K562 (cell line): ENCODE measurements around the gene PNMA5. TPM values are rescaled to one million over a fixed set of nuclear protein-coding genes. Genes with fewer than 3 reads are reported as not detected.

ENCODE experiments used
- ADNP ChIP-seq: fragments of 200-800 bp; sonication (Bioruptor generic); IDR thresholded peaks from 2 replicates; pipeline ENCODE4 v1.6.1; 2016; ENCODE audit warnings: missing genetic modification characterization, missing compliant biosample characterization
- CEBPB ChIP-seq: fragments of 450-650 bp; IDR thresholded peaks from 2 replicates; pipeline ENCODE4 v1.6.1; 2016; ENCODE audit warnings: missing genetic modification characterization, missing compliant biosample characterization
- FIP1L1 ChIP-seq: fragments of 200-400 bp; formaldehyde crosslinking; IDR thresholded peaks from 2 replicates; pipeline ENCODE4 v1.6.1; 2018; ENCODE audit warnings: mild to moderate bottlenecking, low read depth, low read length; ENCODE audit not compliant: poor library complexity, severe bottlenecking
- HCFC1 ChIP-seq: IDR thresholded peaks from 2 replicates; pipeline ENCODE4 v1.6.1; 2012; ENCODE audit warnings: low read depth, low read length, improper control_type of control experiment
- HDGF ChIP-seq: fragments of 450-650 bp; IDR thresholded peaks from 2 replicates; pipeline ENCODE4 v1.6.1; 2016
- MBD2 ChIP-seq: sonication (generic); IDR thresholded peaks from 2 replicates; pipeline ENCODE4 v1.6.1; 2016; ENCODE audit warnings: low read depth, borderline replicate concordance
- PHB2 ChIP-seq: fragments of 450-650 bp; IDR thresholded peaks from 2 replicates; pipeline ENCODE4 v1.6.1; 2017; ENCODE audit warnings: low read depth
- POLR2A ChIP-seq: fragments of 450-650 bp; conservative IDR thresholded peaks from 2 replicates; pipeline ENCODE4 v1.6.1; 2016
- XRCC5 ChIP-seq: fragments of 200-400 bp; formaldehyde crosslinking; IDR thresholded peaks from 2 replicates; pipeline ENCODE4 v1.6.1; 2017; ENCODE audit warnings: low read depth, mild to moderate bottlenecking, low read length
- ZNF175 ChIP-seq: fragments of 200-800 bp; sonication (Bioruptor generic); IDR thresholded peaks from 2 replicates; pipeline ENCODE4 v1.6.1; 2016; ENCODE audit warnings: low read depth, mild to moderate bottlenecking, missing genetic modification characterization, missing compliant biosample characterization
- ZNF445 ChIP-seq: fragments of 250-450 bp; sonication (Bioruptor Pico); IDR thresholded peaks from 2 replicates; pipeline ENCODE4 v1.4.0; 2020; ENCODE audit warnings: low read depth, mild to moderate bottlenecking, moderate library complexity
- ZNF695 ChIP-seq: fragments of 450-650 bp; formaldehyde crosslinking; IDR thresholded peaks from 2 replicates; pipeline ENCODE4 v1.4.0; 2020; ENCODE audit warnings: mild to moderate bottlenecking, moderate library complexity
- polyA plus RNA-seq, 8 experiments: library from polyadenylated mRNA; depleted of rRNA in 4 of 8; stranded (reverse) in 5 of 8; unstranded in 3 of 8; fragments of >200 nt; fragmentation: Nextera tagmentation in 2 of 8; fragmentation: Illumina TruSeq in 1 of 8; extraction: Ambion mirVana in 2 of 8; extraction: Trizol in 1 of 8; gene quantifications; 2 replicates each; pipeline versions ENCODE4 v1.2.1 to v1.2.3, GENCODE V29; 2011 to 2014; ENCODE audit warnings: inconsistent platforms in 1 of 8, missing spikeins in 1 of 8
- total RNA-seq, 7 experiments: library from RNA; depleted of rRNA in 6 of 7; stranded (reverse); fragments of >200 nt in 6 of 7; fragmentation: Illumina TruSeq in 2 of 7; extraction: Trizol in 2 of 7; gene quantifications; 2 replicates each; pipeline versions ENCODE4 v1.2.1 to v1.2.3, GENCODE V29; 2011 to 2021; ENCODE audit warnings: low replicate concordance in 1 of 7
- TF ChIP-seq, protein P1 (sequence below): fragments of 250-450 bp; sonication (Bioruptor Pico); IDR thresholded peaks from 2 replicates; pipeline ENCODE4 v1.8.0; 2022; ENCODE audit warnings: moderate library complexity, mild to moderate bottlenecking, inconsistent platforms
- TF ChIP-seq, protein P2 (sequence below): fragments of 250-450 bp; sonication (Bioruptor Pico); IDR thresholded peaks from 2 replicates; pipeline ENCODE4 v1.8.0; 2021; ENCODE audit warnings: mild to moderate bottlenecking, moderate library complexity
- TF ChIP-seq, protein P3 (sequence below): fragments of 250-450 bp; sonication (Bioruptor Pico); IDR thresholded peaks from 2 replicates; pipeline ENCODE4 v1.4.0; 2020; ENCODE audit warnings: borderline replicate concordance
- TF ChIP-seq, protein P4 (sequence below), 2 experiments: fragments of 450-650 bp in 1 of 2; sonication (generic) in 1 of 2; formaldehyde crosslinking; conservative IDR thresholded peaks; 2 replicates each; pipeline versions ENCODE4 v1.4.0 to v1.8.1; 2020 to 2022; ENCODE audit warnings: mild to moderate bottlenecking in 1 of 2, missing genetic modification reagents in 1 of 2
- TF ChIP-seq, protein P5 (sequence below): fragments of 450-650 bp; IDR thresholded peaks from 2 replicates; pipeline ENCODE4 v1.6.1; 2017; ENCODE audit warnings: mild to moderate bottlenecking, moderate library complexity
- TF ChIP-seq, protein P6 (sequence below): sonication (generic); formaldehyde crosslinking; IDR thresholded peaks from 2 replicates; pipeline ENCODE4 v1.8.1; 2023; ENCODE audit warnings: mild to moderate bottlenecking, missing genetic modification reagents

The PNMA5 gene
- total and polyA plus RNA-seq, 9 of the 15 experiments (the other 6 are each of a cell fraction or from before 2014, with no cell fraction given): 0.03 to 0.20 (median 0.07) TPM; not detected in 3

DNA sequence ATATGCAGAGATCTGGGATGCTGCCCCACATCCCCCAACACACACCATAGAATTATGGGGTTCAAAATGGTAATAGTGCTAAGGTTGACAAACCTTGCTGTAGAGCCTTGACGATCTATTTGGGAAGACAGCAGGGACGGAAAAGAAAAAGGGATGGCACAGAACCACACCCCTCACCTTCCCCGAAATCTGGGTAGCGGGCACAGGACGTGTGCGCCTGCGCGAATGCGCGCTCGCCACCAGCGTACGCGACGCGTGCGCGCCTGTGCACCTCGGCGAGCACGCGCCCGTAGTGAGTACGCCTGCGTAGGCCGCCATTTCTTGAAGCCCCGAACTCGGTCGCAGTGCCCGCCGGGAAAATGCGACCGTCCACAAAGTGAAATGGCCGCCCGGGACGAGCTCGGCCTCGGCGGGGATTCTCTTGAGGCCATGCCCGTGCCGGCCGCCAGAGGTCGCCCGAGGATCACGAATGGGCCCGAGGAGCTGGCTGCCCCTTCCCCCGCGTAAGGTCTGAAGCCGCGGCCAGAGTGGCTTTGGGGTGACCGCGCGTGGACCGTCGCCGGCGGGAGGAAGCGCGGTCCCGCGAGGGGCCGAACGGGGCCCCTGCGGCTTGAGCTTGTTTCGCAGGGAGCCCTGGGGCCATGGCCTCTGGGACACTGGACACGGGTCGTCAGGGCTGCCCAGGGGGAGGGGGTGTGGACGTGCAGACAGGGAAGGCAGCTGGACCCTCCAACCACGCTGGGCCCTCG is 52.4 kb downstream of the PNMA5 start (continued):
- TF ChIP-seq, protein P1, sequence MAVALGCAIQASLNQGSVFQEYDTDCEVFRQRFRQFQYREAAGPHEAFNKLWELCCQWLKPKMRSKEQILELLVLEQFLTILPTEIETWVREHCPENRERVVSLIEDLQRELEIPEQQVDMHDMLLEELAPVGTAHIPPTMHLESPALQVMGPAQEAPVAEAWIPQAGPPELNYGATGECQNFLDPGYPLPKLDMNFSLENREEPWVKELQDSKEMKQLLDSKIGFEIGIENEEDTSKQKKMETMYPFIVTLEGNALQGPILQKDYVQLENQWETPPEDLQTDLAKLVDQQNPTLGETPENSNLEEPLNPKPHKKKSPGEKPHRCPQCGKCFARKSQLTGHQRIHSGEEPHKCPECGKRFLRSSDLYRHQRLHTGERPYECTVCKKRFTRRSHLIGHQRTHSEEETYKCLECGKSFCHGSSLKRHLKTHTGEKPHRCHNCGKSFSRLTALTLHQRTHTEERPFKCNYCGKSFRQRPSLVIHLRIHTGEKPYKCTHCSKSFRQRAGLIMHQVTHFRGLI (CRISPR knock-in tag): no peak
- TF ChIP-seq, protein P2, sequence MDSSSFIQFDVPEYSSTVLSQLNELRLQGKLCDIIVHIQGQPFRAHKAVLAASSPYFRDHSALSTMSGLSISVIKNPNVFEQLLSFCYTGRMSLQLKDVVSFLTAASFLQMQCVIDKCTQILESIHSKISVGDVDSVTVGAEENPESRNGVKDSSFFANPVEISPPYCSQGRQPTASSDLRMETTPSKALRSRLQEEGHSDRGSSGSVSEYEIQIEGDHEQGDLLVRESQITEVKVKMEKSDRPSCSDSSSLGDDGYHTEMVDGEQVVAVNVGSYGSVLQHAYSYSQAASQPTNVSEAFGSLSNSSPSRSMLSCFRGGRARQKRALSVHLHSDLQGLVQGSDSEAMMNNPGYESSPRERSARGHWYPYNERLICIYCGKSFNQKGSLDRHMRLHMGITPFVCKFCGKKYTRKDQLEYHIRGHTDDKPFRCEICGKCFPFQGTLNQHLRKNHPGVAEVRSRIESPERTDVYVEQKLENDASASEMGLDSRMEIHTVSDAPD (CRISPR knock-in tag): no peak
- no peak for TF ChIP-seq CEBPB (tag)
- TF ChIP-seq, protein P3, sequence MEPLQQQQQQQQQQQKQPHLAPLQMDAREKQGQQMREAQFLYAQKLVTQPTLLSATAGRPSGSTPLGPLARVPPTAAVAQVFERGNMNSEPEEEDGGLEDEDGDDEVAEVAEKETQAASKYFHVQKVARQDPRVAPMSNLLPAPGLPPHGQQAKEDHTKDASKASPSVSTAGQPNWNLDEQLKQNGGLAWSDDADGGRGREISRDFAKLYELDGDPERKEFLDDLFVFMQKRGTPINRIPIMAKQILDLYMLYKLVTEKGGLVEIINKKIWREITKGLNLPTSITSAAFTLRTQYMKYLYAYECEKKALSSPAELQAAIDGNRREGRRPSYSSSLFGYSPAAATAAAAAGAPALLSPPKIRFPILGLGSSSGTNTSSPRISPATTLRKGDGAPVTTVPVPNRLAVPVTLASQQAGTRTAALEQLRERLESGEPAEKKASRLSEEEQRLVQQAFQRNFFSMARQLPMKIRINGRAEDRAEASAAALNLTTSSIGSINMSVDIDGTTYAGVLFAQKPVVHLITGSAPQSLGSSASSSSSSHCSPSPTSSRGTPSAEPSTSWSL (CRISPR knock-in tag): no peak
- TF ChIP-seq POLR2A: peak; percentile 44; the same call in 1 of the 2 replicates
- TF ChIP-seq ZNF445 (CRISPR knock-in tag): no peak
- TF ChIP-seq HCFC1: peak; percentile 68
- TF ChIP-seq, protein P4, sequence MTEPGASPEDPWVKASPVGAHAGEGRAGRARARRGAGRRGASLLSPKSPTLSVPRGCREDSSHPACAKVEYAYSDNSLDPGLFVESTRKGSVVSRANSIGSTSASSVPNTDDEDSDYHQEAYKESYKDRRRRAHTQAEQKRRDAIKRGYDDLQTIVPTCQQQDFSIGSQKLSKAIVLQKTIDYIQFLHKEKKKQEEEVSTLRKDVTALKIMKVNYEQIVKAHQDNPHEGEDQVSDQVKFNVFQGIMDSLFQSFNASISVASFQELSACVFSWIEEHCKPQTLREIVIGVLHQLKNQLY (CRISPR knock-in tag; conservative IDR thresholded peaks at IDR 0.05): no peak
- peak; percentile 51; the same call in 1 of the 2 replicates for TF ChIP-seq MBD2
- no peak for TF ChIP-seq ZNF695
- no peak for TF ChIP-seq HDGF
- no peak for TF ChIP-seq PHB2
- TF ChIP-seq ADNP (tag): no peak
- TF ChIP-seq, protein P5, sequence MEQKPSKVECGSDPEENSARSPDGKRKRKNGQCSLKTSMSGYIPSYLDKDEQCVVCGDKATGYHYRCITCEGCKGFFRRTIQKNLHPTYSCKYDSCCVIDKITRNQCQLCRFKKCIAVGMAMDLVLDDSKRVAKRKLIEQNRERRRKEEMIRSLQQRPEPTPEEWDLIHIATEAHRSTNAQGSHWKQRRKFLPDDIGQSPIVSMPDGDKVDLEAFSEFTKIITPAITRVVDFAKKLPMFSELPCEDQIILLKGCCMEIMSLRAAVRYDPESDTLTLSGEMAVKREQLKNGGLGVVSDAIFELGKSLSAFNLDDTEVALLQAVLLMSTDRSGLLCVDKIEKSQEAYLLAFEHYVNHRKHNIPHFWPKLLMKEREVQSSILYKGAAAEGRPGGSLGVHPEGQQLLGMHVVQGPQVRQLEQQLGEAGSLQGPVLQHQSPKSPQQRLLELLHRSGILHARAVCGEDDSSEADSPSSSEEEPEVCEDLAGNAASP: no peak
- TF ChIP-seq FIP1L1: peak; percentile 80
- TF ChIP-seq, protein P6, sequence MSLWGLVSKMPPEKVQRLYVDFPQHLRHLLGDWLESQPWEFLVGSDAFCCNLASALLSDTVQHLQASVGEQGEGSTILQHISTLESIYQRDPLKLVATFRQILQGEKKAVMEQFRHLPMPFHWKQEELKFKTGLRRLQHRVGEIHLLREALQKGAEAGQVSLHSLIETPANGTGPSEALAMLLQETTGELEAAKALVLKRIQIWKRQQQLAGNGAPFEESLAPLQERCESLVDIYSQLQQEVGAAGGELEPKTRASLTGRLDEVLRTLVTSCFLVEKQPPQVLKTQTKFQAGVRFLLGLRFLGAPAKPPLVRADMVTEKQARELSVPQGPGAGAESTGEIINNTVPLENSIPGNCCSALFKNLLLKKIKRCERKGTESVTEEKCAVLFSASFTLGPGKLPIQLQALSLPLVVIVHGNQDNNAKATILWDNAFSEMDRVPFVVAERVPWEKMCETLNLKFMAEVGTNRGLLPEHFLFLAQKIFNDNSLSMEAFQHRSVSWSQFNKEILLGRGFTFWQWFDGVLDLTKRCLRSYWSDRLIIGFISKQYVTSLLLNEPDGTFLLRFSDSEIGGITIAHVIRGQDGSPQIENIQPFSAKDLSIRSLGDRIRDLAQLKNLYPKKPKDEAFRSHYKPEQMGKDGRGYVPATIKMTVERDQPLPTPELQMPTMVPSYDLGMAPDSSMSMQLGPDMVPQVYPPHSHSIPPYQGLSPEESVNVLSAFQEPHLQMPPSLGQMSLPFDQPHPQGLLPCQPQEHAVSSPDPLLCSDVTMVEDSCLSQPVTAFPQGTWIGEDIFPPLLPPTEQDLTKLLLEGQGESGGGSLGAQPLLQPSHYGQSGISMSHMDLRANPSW: no peak
- TF ChIP-seq ZNF175: no peak
- TF ChIP-seq XRCC5: peak; percentile 80; the same call in 1 of the 2 replicates
